Common myeloid progenitor, CD34-positive (primary cell): Measurements from ENCODE around the gene PRKAR1B.

Experiments
- CTCF ChIA-PET: fragments of 350-600 bp; sonication (Branson Sonifier 250); formaldehyde crosslinking; loops from one replicate; lab custom pipeline; 2021; ENCODE audit warnings: antibody characterized with exemption; lab: Charles Lee
- POLR2A ChIA-PET: fragments of 350-600 bp; sonication (Branson Sonifier 250); formaldehyde crosslinking; loops from one replicate; lab custom pipeline; 2021; ENCODE audit warnings: antibody characterized with exemption; lab: Charles Lee
- DNase-seq, 3 donors: peaks; one replicate each; pipeline versions ENCODE4 v3.0.0 to v3.0.0-alpha.2; 2013
- H3K27ac ChIP-seq, 2 experiments: 1 replicate in 1 of 2; 2 replicates in 1 of 2; pipeline ENCODE4 v1.7.0; 2013; ENCODE audit warnings: inconsistent platforms in 2 of 2, low read length in 2 of 2, mild to moderate bottlenecking in 2 of 2, low read depth in 1 of 2, moderate library complexity in 1 of 2; ENCODE audit not compliant: severe bottlenecking in 2 of 2, insufficient read depth in 1 of 2, poor library complexity in 1 of 2
- H3K27me3 ChIP-seq, 5 experiments: replicated peaks in 2 of 5; 1 replicate in 3 of 5; 2 replicates in 2 of 5; pipeline versions ENCODE4 v1.6.1 to v1.7.0; 2013; ENCODE audit warnings: low read length in 4 of 5, mild to moderate bottlenecking in 2 of 5, moderate library complexity in 2 of 5, inconsistent platforms in 1 of 5; ENCODE audit not compliant: insufficient read depth in 5 of 5, control insufficient read depth in 4 of 5
- H3K36me3 ChIP-seq, 4 experiments: 1 replicate in 2 of 4; 2 replicates in 2 of 4; pipeline versions ENCODE4 v1.6.1 to v1.7.0; 2013; ENCODE audit warnings: low read length in 3 of 4, control low read depth in 1 of 4, mild to moderate bottlenecking in 1 of 4; ENCODE audit not compliant: control insufficient read depth in 4 of 4, insufficient read depth in 4 of 4
- H3K4me1 ChIP-seq, 4 experiments: 1 replicate in 3 of 4; 2 replicates in 1 of 4; pipeline versions ENCODE4 v1.6.1 to v1.7.1; 2013; ENCODE audit warnings: low read length in 3 of 4, mild to moderate bottlenecking in 3 of 4, control low read depth in 1 of 4, inconsistent platforms in 1 of 4, moderate library complexity in 1 of 4; ENCODE audit not compliant: control insufficient read depth in 4 of 4, insufficient read depth in 4 of 4; ENCODE audit errors: control extremely low read depth in 1 of 4
- H3K4me3 ChIP-seq, 7 experiments: 1 replicate in 4 of 7; 2 replicates in 3 of 7; pipeline versions ENCODE4 v1.5.1 to v1.7.0; 2013; ENCODE audit warnings: mild to moderate bottlenecking in 7 of 7, low read length in 6 of 7, moderate library complexity in 6 of 7, inconsistent platforms in 2 of 7, low read depth in 2 of 7, control low read depth in 1 of 7; ENCODE audit not compliant: insufficient read depth in 4 of 7, control insufficient read depth in 1 of 7; ENCODE audit errors: extremely low read depth in 1 of 7
- H3K9me3 ChIP-seq, 5 experiments: 1 replicate in 4 of 5; 2 replicates in 1 of 5; pipeline versions ENCODE4 v1.6.1 to v1.7.1; 2013; ENCODE audit warnings: low read length in 4 of 5, mild to moderate bottlenecking in 2 of 5, inconsistent platforms in 1 of 5, low read depth in 1 of 5, moderate library complexity in 1 of 5; ENCODE audit not compliant: control insufficient read depth in 4 of 5, insufficient read depth in 2 of 5; ENCODE audit errors: control extremely low read depth in 1 of 5
- WGBS: methylation state at CpG from one replicate; pipeline ENCODE4 v1.1.5; 2013; ENCODE audit not compliant: insufficient coverage; 5-methylcytosine and 5-hydroxymethylcytosine counted together

PRKAR1B gene

DNA sequence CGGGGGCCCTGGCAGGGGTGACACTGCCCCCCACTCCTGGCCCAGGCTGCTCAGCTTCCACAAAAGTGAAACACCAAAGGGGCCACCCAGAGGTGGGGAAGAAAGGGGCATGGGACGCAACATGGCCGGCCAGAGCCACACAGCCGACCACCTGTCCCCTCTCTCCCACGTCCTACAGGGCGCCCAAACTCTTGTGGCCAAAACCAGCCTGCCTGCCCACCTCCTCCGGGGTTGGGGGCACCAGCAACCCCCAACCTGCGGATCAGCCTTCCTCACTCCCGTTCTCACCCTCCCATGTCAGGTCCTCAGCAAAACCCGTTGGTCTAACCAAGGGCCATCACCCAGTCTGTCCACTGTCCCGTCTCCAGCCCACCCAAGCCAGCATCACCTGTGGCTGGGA is 80.1 kb downstream of the PRKAR1B start:
- 100% methylated on average over 10 of the region's 11 CpGs for WGBS
- ChIA-PET CTCF (no interaction called here), POLR2A (no interaction called here)
- DNase-seq: no peak
- Histone ChIP-seq H3K27ac (no peak overlapping the region), H3K36me3 (peaks cover 0 to 6% (median under 1%) of the 10 kb centered on the region in 4 experiments), H3K4me3 (no peak overlapping the region), H3K9me3 (peaks cover 0 to 10% (median 6%) of the 10 kb centered on the region in 5 experiments), H3K4me1 (no peaks in the 10 kb centered on the region), H3K27me3 (no peaks in the 10 kb centered on the region)

DNA sequence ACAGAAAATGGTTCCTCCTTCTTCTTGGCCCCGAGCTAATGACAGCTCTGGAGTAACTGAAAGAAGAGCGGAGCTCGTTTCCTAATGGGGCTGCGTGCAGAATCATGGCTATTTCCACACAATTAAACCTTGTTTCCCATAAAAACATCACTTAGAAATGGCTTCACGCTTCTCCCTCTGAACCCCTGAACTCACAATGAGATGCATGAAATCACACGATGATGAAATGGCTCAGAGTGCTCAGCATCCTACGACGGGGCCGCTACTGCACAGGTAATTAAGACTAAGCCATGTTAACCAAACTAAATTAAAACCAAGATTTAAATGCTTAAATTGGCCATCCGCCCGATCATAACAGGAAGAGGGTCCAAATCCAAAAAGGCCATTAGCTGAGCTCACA is 80.6 kb downstream of the PRKAR1B start:
- WGBS: 93% methylated on average over 8 of the region's 11 CpGs
- no peaks in the 10 kb centered on the region for H3K4me1 ChIP-seq
- no peak overlapping the region for H3K27ac ChIP-seq
- peaks cover 0 to 6% (median under 1%) of the 10 kb centered on the region in 4 experiments for H3K36me3 ChIP-seq
- no peak for DNase-seq
- CTCF ChIA-PET: no interaction called here
- H3K27me3 ChIP-seq: no peaks in the 10 kb centered on the region
- no peak overlapping the region for H3K4me3 ChIP-seq
- POLR2A ChIA-PET: no interaction called here
- peaks cover 0 to 10% (median 6%) of the 10 kb centered on the region in 5 experiments for H3K9me3 ChIP-seq

DNA sequence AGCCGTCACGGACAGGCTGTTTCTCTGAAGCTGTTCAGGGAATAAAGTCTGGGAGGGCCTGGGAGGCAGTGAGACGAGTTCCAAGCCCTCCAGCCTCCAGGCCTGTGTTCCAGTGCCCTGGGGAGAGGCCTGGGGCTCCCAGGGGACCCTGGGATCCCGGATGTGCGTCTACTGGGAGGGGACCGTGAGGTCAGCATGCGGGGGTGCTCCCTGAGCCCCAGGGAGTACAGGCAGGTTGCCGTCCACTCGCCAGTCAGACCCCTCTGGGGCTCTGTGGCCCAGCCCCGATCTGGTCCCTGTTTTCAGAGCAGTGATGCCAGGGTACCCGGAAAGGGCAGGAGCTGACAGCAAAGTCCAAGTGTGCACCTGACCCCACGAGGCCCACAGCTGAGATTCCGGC is 81.5 kb downstream of the PRKAR1B start:
- ChIA-PET CTCF (no interaction called here), POLR2A (no interaction called here)
- WGBS: 99% methylated on average over 12 of the region's 13 CpGs
- no peak overlapping the region for H3K27ac ChIP-seq
- peaks cover 0 to 10% (median 6%) of the 10 kb centered on the region in 5 experiments for H3K9me3 ChIP-seq
- no peaks in the 10 kb centered on the region for H3K4me1 ChIP-seq
- H3K36me3 ChIP-seq: peaks cover 0 to 6% (median under 1%) of the 10 kb centered on the region in 4 experiments
- no peaks in the 10 kb centered on the region for H3K27me3 ChIP-seq
- H3K4me3 ChIP-seq: no peak overlapping the region
- no peak for DNase-seq

DNA sequence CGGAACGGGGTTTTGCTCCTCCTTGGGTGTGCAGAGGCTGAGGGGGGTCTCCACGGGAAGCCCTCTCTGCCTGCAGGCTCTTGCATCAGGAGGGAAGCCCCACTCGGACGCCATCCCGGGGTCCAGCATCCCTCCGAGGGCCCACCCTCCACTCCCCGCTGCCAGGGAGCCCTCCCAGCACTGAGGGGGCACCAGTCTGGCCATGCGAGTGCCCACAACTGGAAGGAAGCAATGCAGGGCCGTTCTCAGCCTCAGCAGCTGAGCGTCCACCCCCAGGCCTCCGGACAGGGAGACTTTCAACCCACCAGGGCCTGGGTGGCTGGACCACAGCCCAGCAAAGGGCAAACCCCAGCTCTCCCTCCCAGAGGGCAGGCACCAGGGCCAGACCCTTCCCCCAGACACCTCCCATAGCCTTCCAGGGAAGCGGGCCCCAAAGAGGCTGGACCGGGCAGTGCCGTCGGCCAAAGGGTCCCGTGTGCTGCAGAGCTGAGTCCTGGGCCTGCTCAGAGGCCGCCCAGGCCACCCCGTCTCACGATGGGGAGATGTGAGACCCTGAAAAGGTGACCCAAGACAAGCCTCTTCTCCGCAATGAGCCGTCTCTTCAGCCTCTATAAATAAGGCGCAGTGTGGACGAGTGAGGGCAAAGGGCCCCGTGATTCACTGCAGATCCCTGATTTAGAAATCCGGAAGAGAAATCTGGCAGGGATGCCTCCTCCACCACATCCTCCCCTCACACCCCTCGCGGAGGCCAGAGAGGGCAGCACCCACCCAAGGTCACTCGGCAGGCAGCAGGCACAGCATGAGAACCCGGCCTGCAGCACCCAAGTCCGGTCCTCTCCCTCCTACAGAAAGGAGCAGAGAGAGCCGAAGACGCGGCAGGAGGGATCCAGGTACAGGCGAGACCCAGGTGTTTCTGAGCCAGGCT is 82.4 kb downstream of the PRKAR1B start:
- no peak for DNase-seq
- Histone ChIP-seq H3K36me3 (peaks cover 0 to 6% (median under 1%) of the 10 kb centered on the region in 4 experiments), H3K27me3 (no peaks in the 10 kb centered on the region), H3K27ac (no peak overlapping the region), H3K4me1 (no peaks in the 10 kb centered on the region), H3K9me3 (peaks cover 0 to 10% (median 6%) of the 10 kb centered on the region in 5 experiments), H3K4me3 (no peak overlapping the region)
- ChIA-PET CTCF (no interaction called here), POLR2A (no interaction called here)
- 97% methylated on average over 30 of the region's 35 CpGs for WGBS

DNA sequence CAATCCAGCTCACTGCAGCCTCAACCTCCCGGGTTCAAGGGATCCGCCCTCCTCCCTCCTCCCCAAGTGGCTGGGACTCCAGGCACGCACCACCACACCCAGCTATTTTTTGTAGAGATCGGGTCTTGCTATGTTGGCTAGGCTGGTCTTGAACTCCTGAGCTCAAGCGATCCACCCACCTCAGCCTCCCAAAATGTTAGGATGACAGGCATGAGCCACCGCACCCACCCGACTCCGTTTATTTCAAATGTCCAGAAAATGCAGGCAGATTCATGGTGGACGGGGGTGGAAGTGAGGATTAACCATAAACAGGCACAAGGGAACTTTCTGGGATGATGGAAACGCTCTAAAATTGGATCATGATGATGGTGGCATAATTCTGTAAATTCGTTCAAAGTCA is 85.1 kb downstream of the PRKAR1B start:
- no peak overlapping the region for H3K27ac ChIP-seq
- POLR2A ChIA-PET: no interaction called here
- no peaks in the 10 kb centered on the region for H3K4me1 ChIP-seq
- H3K27me3 ChIP-seq: no peaks in the 10 kb centered on the region
- no peak for DNase-seq
- peaks cover 0 to 6% (median under 1%) of the 10 kb centered on the region in 4 experiments for H3K36me3 ChIP-seq
- peaks cover 0 to 10% (median 6%) of the 10 kb centered on the region in 5 experiments for H3K9me3 ChIP-seq
- WGBS: 96% methylated on average over 9 of the region's 11 CpGs
- CTCF ChIA-PET: no interaction called here
- no peak overlapping the region for H3K4me3 ChIP-seq

DNA sequence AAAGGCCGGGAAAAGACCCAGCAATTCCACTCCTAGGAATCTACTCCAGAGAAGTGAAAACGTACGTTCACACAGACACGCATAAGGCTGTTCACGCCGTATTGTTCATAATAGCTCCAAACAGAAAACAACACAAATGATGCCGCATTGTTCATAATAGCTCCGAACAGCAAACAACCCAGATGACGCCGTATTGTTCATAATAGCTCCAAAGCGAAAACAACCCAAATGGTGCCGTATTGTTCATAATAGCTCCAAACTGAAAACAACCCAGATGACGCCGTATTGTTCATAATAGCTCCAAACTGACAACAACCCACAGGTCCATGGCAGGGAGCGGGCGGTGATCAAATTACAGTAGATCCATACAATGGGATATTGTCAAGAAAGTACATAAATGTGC is 85.8 kb downstream of the PRKAR1B start:
- DNase-seq: no peak
- Histone ChIP-seq H3K36me3 (peaks cover 0 to 6% (median under 1%) of the 10 kb centered on the region in 4 experiments), H3K4me1 (peaks cover 0 to 6% (median 1%) of the 10 kb centered on the region in 4 experiments), H3K27me3 (no peaks in the 10 kb centered on the region), H3K27ac (no peak overlapping the region), H3K4me3 (no peak overlapping the region), H3K9me3 (peaks cover 0 to 10% (median 6%) of the 10 kb centered on the region in 5 experiments)
- ChIA-PET POLR2A (no interaction called here), CTCF (interaction anchor here (1.1 kb wide), 1 partner anchor 320 kb away, joined by 3 read pairs; no protein-coding TSS in a partner anchor)
- WGBS: 97% methylated on average over 12 of the region's 16 CpGs
